HepG2 (cell line): ENCODE data around the gene TSGA10IP. TPM values are rescaled to one million over a fixed set of nuclear protein-coding genes. Genes with fewer than 3 reads are reported as not detected.

Experiments used
- AGO1 ChIP-seq: fragments of 200-400 bp; formaldehyde crosslinking; IDR thresholded peaks from 2 replicates; pipeline ENCODE4 v1.6.1; 2017; ENCODE audit warnings: mild to moderate bottlenecking, low read depth, low read length, moderate library complexity; ENCODE audit not compliant: poor library complexity, severe bottlenecking
- BRF2 ChIP-seq: sonication (generic); formaldehyde crosslinking; IDR thresholded peaks from 2 replicates; pipeline ENCODE4 v1.8.1; 2022; ENCODE audit warnings: mild to moderate bottlenecking, missing genetic modification reagents
- IRF9 ChIP-seq: sonication (generic); formaldehyde crosslinking; IDR thresholded peaks from 2 replicates; pipeline ENCODE4 v1.8.0; 2022; ENCODE audit warnings: missing genetic modification reagents, mild to moderate bottlenecking, borderline replicate concordance
- NR3C1 ChIP-seq: sonication (generic); formaldehyde crosslinking; IDR thresholded peaks from 2 replicates; pipeline ENCODE4 v1.4.0; 2020; ENCODE audit warnings: missing genetic modification reagents
- PAX8 ChIP-seq: sonication (generic); formaldehyde crosslinking; IDR thresholded peaks from 2 replicates; pipeline ENCODE4 v1.8.0; 2022; ENCODE audit warnings: mild to moderate bottlenecking, missing genetic modification reagents, borderline replicate concordance
- PRDM10 ChIP-seq: sonication (generic); formaldehyde crosslinking; IDR thresholded peaks from 2 replicates; pipeline ENCODE4 v1.4.0; 2020; ENCODE audit warnings: low read depth, missing genetic modification reagents
- PRDM15 ChIP-seq: sonication (generic); formaldehyde crosslinking; IDR thresholded peaks from 2 replicates; pipeline ENCODE4 v1.4.0; 2020; ENCODE audit warnings: missing genetic modification reagents
- RFX1 ChIP-seq: fragments of 450-650 bp; IDR thresholded peaks from 2 replicates; pipeline ENCODE4 v1.6.1; 2017
- SOX5 ChIP-seq: IDR thresholded peaks from 2 replicates; pipeline ENCODE4 v1.6.1; 2016; ENCODE audit warnings: borderline replicate concordance
- SP4 ChIP-seq: sonication (generic); formaldehyde crosslinking; IDR thresholded peaks from 2 replicates; pipeline ENCODE4 v1.8.1; 2023; ENCODE audit warnings: mild to moderate bottlenecking, missing genetic modification reagents
- ZBTB39 ChIP-seq: sonication (generic); formaldehyde crosslinking; IDR thresholded peaks from 2 replicates; pipeline ENCODE4 v1.5.0; 2020; ENCODE audit warnings: missing genetic modification reagents
- ZNF737 ChIP-seq: sonication (generic); formaldehyde crosslinking; IDR thresholded peaks from 2 replicates; pipeline ENCODE4 v1.5.0; 2020; ENCODE audit warnings: missing genetic modification reagents, mild to moderate bottlenecking, borderline replicate concordance
- ZZZ3 ChIP-seq: sonication (generic); formaldehyde crosslinking; IDR thresholded peaks from 2 replicates; pipeline ENCODE4 v1.4.0; 2020; ENCODE audit warnings: missing genetic modification reagents, mild to moderate bottlenecking, borderline replicate concordance
- polyA plus RNA-seq, 8 experiments: library from polyadenylated mRNA; depleted of rRNA in 3 of 8; stranded (reverse) in 7 of 8; unstranded in 1 of 8; fragments of >200 nt; fragmentation: Illumina TruSeq in 4 of 8; extraction: Trizol in 4 of 8; gene quantifications; 2 replicates each; pipeline versions ENCODE4 v1.2.1 to v1.2.3, GENCODE V29; 2011 to 2016; ENCODE audit warnings: low read depth in 4 of 8, missing spikeins in 1 of 8, mixed read lengths in 1 of 8; ENCODE audit not compliant: insufficient read depth in 1 of 8
- total RNA-seq, 5 experiments: library from RNA; depleted of rRNA; stranded (reverse); fragments of >200 nt; fragmentation: Illumina TruSeq; extraction: Trizol; gene quantifications; 2 replicates each; pipeline ENCODE4 v1.2.3, GENCODE V29; 2016; ENCODE audit warnings: low read depth in 1 of 5

TSGA10IP gene
- total and polyA plus RNA-seq, 2 of the 13 experiments (the other 11 are each of a cell fraction or from before 2014, with no cell fraction given) = not detected

- 0 out of 2 replicates have a peak, but pooled peaks have one; percentile 27 for TF ChIP-seq ZBTB39
- TF ChIP-seq BRF2 (CRISPR knock-in tag) = 0 out of 2 replicates have a peak, but pooled peaks have one; percentile 27
- TF ChIP-seq PRDM10 (CRISPR knock-in tag) = no peak
- TF ChIP-seq IRF9 (CRISPR knock-in tag) = peak; percentile 66; the same call in 1 of the 2 replicates
- no peak for TF ChIP-seq AGO1
- TF ChIP-seq PAX8 (CRISPR knock-in tag) = 0 out of 2 replicates have a peak, but pooled peaks have one; percentile 40
- no peak for TF ChIP-seq NR3C1
- TF ChIP-seq PRDM15 (CRISPR knock-in tag) = no peak; the same call in 1 of the 2 replicates
- peak; percentile 76 for TF ChIP-seq SP4
- peak; percentile 82; the same call in 1 of the 2 replicates for TF ChIP-seq ZNF737 (CRISPR knock-in tag)
- no peak for TF ChIP-seq RFX1
- TF ChIP-seq ZZZ3 (CRISPR knock-in tag) = peak; percentile 85; the same call in 1 of the 2 replicates
- peak; percentile 47; the same call in 1 of the 2 replicates for TF ChIP-seq SOX5 (CRISPR knock-in tag)
Observed at GRCh38 chr11:66001942-66002647, 56.8 kb downstream of the TSGA10IP start, which contains the start of the genes BANF1 and EIF1AD (continued).
